ENCODE results near the gene FTO. TPM values are rescaled to one million over a fixed set of nuclear protein-coding genes. Genes with fewer than 3 reads are reported as not detected.

The FTO gene
- total and polyA plus RNA-seq, 2 of the 13 experiments (the other 11 are each of a cell fraction or from before 2014, with no cell fraction given): 41.6 to 55.8 TPM

GRCh38 chr16:53768593-53768992 lies 64.6 kb downstream of the FTO start:
- H2AFZ ChIP-seq (ENCODE audit: low read length): no peak overlapping the region

GRCh38 chr16:53769185-53769584 lies 65.2 kb downstream of the FTO start:
- intact Hi-C loops (cut with micrococcal nuclease; ENCODE audit: unreplicated experiment): no loop called here
- POLR2A ChIA-PET: interaction anchor here (0.6 kb wide), 1 partner anchor 412 kb away, joined by 3 read pairs; no protein-coding TSS in a partner anchor
- CTCF ChIA-PET (ENCODE audit: low intra/inter-chr PET ratio, low total read pairs): no interaction called here
- Histone ChIP-seq H3K27ac (ENCODE audit: extremely low read length, insufficient read depth, low read length) (no peak overlapping the region), H3K79me2 (ENCODE audit: insufficient read depth, low read length) (peaks cover 32% of the 10 kb centered on the region), H4K20me1 (ENCODE audit: insufficient read depth, low read length) (no peaks in the 10 kb centered on the region), H2AFZ (ENCODE audit: low read length) (no peak overlapping the region), H3K9ac (ENCODE audit: insufficient read depth, low read depth, low read length) (no peak overlapping the region), H3K27me3 (ENCODE audit: control insufficient read depth in 1 of 2, insufficient read depth in 2 of 2, low read length in 2 of 2) (no peaks in the 10 kb centered on the region), H3K4me3 (replicated peaks in 1 of 3; ENCODE audit: insufficient read depth in 1 of 3, low read depth in 2 of 3, low read length in 3 of 3) (no peak overlapping the region), H3K4me1 (ENCODE audit: insufficient read depth, low read length) (peaks cover 71% of the 10 kb centered on the region), H3K4me2 (ENCODE audit: low read depth, low read length) (no peak overlapping the region), H3K36me3 (replicated peaks in 1 of 2; ENCODE audit: control insufficient read depth in 1 of 2, insufficient read depth in 2 of 2, low read length in 2 of 2) (no peaks in the 10 kb centered on the region), H3K9me3 (ENCODE audit: low read length) (no peaks in the 10 kb centered on the region)
- 98% methylated on average over 4 of the region's 4 CpGs for WGBS (ENCODE audit: low lambda C conversion rate)
- in situ Hi-C loops (cut with HindIII; ENCODE audit: extremely low pct_ligation_motif_present, low pct_unique_long_range_greater_than_20kb): loop anchor here (25.0 kb wide), 1 partner anchor 418 kb away; no protein-coding TSS in a partner anchor
- DNase-seq (ENCODE audit: low spot score) (no peak), ATAC-seq (no peak), FAIRE-seq (no peak)
- TF ChIP-seq ZNF629 (CRISPR knock-in tag; conservative IDR thresholded peaks at IDR 0.05) (peak; percentile 76), HDAC6 (IDR thresholded peaks at IDR 0.05; ENCODE audit: low read depth, low read length) (no peak)
- no TSS peak for BruUV-seq (replicated peaks)

More at GRCh38 chr16:53768593-53768992, 64.6 kb downstream of the FTO start:
- H3K4me1 ChIP-seq (ENCODE audit: insufficient read depth, low read length): peaks cover 71% of the 10 kb centered on the region
- no peaks in the 10 kb centered on the region for H3K27me3 ChIP-seq (ENCODE audit: control insufficient read depth in 1 of 2, insufficient read depth in 2 of 2, low read length in 2 of 2)
- H3K27ac ChIP-seq (ENCODE audit: extremely low read length, insufficient read depth, low read length): no peak overlapping the region
- ATAC-seq (no peak), DNase-seq (ENCODE audit: low spot score) (no peak), FAIRE-seq (no peak)
- WGBS (ENCODE audit: low lambda C conversion rate): 89% methylated on average over 1 of the region's 1 CpG
- intact Hi-C loops (cut with micrococcal nuclease; ENCODE audit: unreplicated experiment) (no loop called here), in situ Hi-C loops (cut with HindIII; ENCODE audit: extremely low pct_ligation_motif_present, low pct_unique_long_range_greater_than_20kb) (loop anchor here (25.0 kb wide), 1 partner anchor 419 kb away; no protein-coding TSS in a partner anchor)
- POLR2A ChIA-PET: no interaction called here
- no peak overlapping the region for H3K4me3 ChIP-seq (replicated peaks in 1 of 3; ENCODE audit: insufficient read depth in 1 of 3, low read depth in 2 of 3, low read length in 3 of 3)
- no peaks in the 10 kb centered on the region for H3K9me3 ChIP-seq (ENCODE audit: low read length)
- no peaks in the 10 kb centered on the region for H3K36me3 ChIP-seq (replicated peaks in 1 of 2; ENCODE audit: control insufficient read depth in 1 of 2, insufficient read depth in 2 of 2, low read length in 2 of 2)
- H3K9ac ChIP-seq (ENCODE audit: insufficient read depth, low read depth, low read length): no peak overlapping the region
- peaks cover 37% of the 10 kb centered on the region for H3K79me2 ChIP-seq (ENCODE audit: insufficient read depth, low read length)
- CTCF ChIA-PET (ENCODE audit: low intra/inter-chr PET ratio, low total read pairs): no interaction called here
- no peak overlapping the region for H3K4me2 ChIP-seq (ENCODE audit: low read depth, low read length)
- no TSS peak for BruUV-seq (replicated peaks)
- TF ChIP-seq ZNF564 (CRISPR knock-in tag; IDR thresholded peaks at IDR 0.05): no peak
- H4K20me1 ChIP-seq (ENCODE audit: insufficient read depth, low read length): no peaks in the 10 kb centered on the region
